HEK293T (cell line): ENCODE measurements around the gene STXBP6.

Experiments
- ELF4 ChIP-seq: fragments of 450-650 bp; IDR thresholded peaks from 2 replicates; pipeline ENCODE4 v1.6.1; 2017; ENCODE audit warnings: antibody characterized with exemption
- FOXK2 ChIP-seq: fragments of 450-650 bp; IDR thresholded peaks from 2 replicates; pipeline ENCODE4 v1.6.1; 2016; ENCODE audit warnings: mild to moderate bottlenecking

DNA sequence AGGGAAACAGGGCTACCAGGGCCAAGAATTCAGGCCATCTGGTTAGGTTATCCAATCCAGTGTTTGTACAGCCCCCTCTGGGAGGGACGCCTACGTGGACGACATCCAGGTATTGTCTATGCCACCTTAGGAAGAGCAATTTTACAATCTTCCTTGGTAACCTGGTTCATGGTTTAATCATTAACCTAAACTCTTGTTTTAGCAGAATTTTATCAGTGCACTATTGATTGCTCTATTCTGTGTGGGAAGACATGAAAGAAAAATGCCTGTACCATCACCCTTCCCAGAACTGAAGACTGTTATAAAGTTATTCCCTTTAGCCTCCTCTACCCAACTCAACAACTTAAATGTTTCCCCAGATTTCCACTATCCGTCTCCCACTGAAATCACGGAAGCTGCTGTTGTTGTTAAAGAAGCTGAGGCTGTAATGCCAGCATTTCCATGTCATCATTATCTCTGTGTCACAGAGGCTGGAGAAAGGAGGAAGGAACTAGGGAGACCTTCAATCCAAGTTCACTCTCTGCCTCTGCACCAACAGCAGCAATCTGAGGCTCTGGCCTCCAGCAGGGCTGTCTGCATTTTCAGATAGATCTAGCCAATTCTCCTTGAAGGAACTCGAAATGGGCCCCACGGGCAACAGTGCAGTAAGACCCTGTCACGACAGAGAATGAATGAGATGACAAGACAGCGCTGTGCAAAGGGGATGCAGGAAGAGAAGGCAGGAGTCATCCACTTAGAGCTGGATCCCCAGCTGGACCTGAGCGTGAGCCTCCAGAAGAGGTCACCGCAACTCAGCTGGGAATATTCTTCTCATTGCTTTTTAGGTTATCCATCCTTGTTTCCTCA lies 232.5 kb downstream of the STXBP6 start:
- TF ChIP-seq ELF4 (no peak), FOXK2 (no peak)
